ENCODE results near the gene SCT.

SCT gene

GRCh38 chr11:595400-595799 is 31.6 kb downstream of the SCT start:
- TF ChIP-seq EGR1 (IDR thresholded peaks at IDR 0.05) (no peak), TAF1 (IDR thresholded peaks at IDR 0.05; ENCODE audit: low read depth) (no peak), RAD21 (IDR thresholded peaks at IDR 0.05; ENCODE audit: low read depth) (no peak), FOXM1 (IDR thresholded peaks at IDR 0.05; ENCODE audit: borderline replicate concordance, low read depth) (no peak), NFIC (IDR thresholded peaks at IDR 0.05) (no peak), TCF12 (IDR thresholded peaks at IDR 0.05; ENCODE audit: low read depth) (no peak), REST (IDR thresholded peaks at IDR 0.05; ENCODE audit: low read depth) (no peak), CREB1 (IDR thresholded peaks at IDR 0.05; ENCODE audit: low read depth) (no peak), MAX (IDR thresholded peaks at IDR 0.05) (no peak), YY1 (IDR thresholded peaks at IDR 0.05; ENCODE audit: low read depth) (no peak), USF1 (IDR thresholded peaks at IDR 0.05) (no peak), EP300 (IDR thresholded peaks at IDR 0.05; ENCODE audit: borderline replicate concordance) (no peak), TEAD4 (IDR thresholded peaks at IDR 0.05) (no peak), ZBTB7A (IDR thresholded peaks at IDR 0.05; ENCODE audit: low read depth) (no peak), CEBPB (IDR thresholded peaks at IDR 0.05) (no peak)

- TF ChIP-seq EP300 (IDR thresholded peaks at IDR 0.05; ENCODE audit: borderline replicate concordance) (no peak), TAF1 (IDR thresholded peaks at IDR 0.05; ENCODE audit: low read depth) (no peak), REST (IDR thresholded peaks at IDR 0.05; ENCODE audit: low read depth) (no peak), CREB1 (IDR thresholded peaks at IDR 0.05; ENCODE audit: low read depth) (no peak), RAD21 (IDR thresholded peaks at IDR 0.05; ENCODE audit: low read depth) (no peak), ZBTB7A (IDR thresholded peaks at IDR 0.05; ENCODE audit: low read depth) (no peak), TCF12 (IDR thresholded peaks at IDR 0.05; ENCODE audit: low read depth) (no peak), NFIC (IDR thresholded peaks at IDR 0.05) (no peak), CEBPB (IDR thresholded peaks at IDR 0.05) (no peak), EGR1 (IDR thresholded peaks at IDR 0.05) (no peak), USF1 (IDR thresholded peaks at IDR 0.05) (no peak), TEAD4 (IDR thresholded peaks at IDR 0.05) (no peak), MAX (IDR thresholded peaks at IDR 0.05) (no peak)
Measured at GRCh38 chr11:593347-593746, 33.6 kb downstream of the SCT start.

- no peak for TF ChIP-seq RAD21 (IDR thresholded peaks at IDR 0.05; ENCODE audit: low read depth)
- no peak for TF ChIP-seq YY1 (IDR thresholded peaks at IDR 0.05; ENCODE audit: low read depth)
- TF ChIP-seq EGR1 (IDR thresholded peaks at IDR 0.05), result no peak
- no peak for TF ChIP-seq CEBPB (IDR thresholded peaks at IDR 0.05)
- no peak for TF ChIP-seq USF1 (IDR thresholded peaks at IDR 0.05)
- TF ChIP-seq MAX (IDR thresholded peaks at IDR 0.05), result no peak
- TF ChIP-seq CREB1 (IDR thresholded peaks at IDR 0.05; ENCODE audit: low read depth), result no peak
- no peak for TF ChIP-seq TEAD4 (IDR thresholded peaks at IDR 0.05)
- no peak for TF ChIP-seq EP300 (IDR thresholded peaks at IDR 0.05; ENCODE audit: borderline replicate concordance)
- no peak for TF ChIP-seq FOXM1 (IDR thresholded peaks at IDR 0.05; ENCODE audit: borderline replicate concordance, low read depth)
- no peak for TF ChIP-seq TAF1 (IDR thresholded peaks at IDR 0.05; ENCODE audit: low read depth)
Measured at GRCh38 chr11:592918-593317, 34.1 kb downstream of the SCT start.

- TF ChIP-seq CEBPB (IDR thresholded peaks at IDR 0.05), result no peak
- no peak for TF ChIP-seq EGR1 (IDR thresholded peaks at IDR 0.05)
- TF ChIP-seq REST (IDR thresholded peaks at IDR 0.05; ENCODE audit: low read depth), result no peak
- TF ChIP-seq YY1 (IDR thresholded peaks at IDR 0.05; ENCODE audit: low read depth), result no peak
- TF ChIP-seq MAX (IDR thresholded peaks at IDR 0.05), result no peak
Measured at GRCh38 chr11:592501-592900, 34.5 kb downstream of the SCT start.

Data from Ishikawa (cell line).